ENCODE measurements around the gene LSM3.

- no peak for TF ChIP-seq CTCF (IDR thresholded peaks at IDR 0.05)
- TF ChIP-seq POLR2AphosphoS5 (IDR thresholded peaks at IDR 0.05) = no peak
- no peak for TF ChIP-seq POLR2A (IDR thresholded peaks at IDR 0.05)
- TF ChIP-seq EP300 (IDR thresholded peaks at IDR 0.05) = no peak
Observed at GRCh38 chr3:14222900-14223594, 44.4 kb downstream of the LSM3 start.

All from gastroesophageal sphincter (tissue), 3 donors.